BJ (cell line): ENCODE results near the gene NOM1. TPM values are rescaled to one million over a fixed set of nuclear protein-coding genes. Genes with fewer than 3 reads are reported as not detected.

Source experiments
- CTCF ChIA-PET: fragments of 350-600 bp; formaldehyde crosslinking; extraction: SDS; loops from one replicate; lab custom pipeline; 2021; ENCODE audit warnings: antibody characterized with exemption, inconsistent platforms; lab: Yijun Ruan, JAX
- POLR2A ChIA-PET: fragments of 300-600 bp; sonication (Branson Sonifier 250); formaldehyde crosslinking; extraction: SDS; loops from one replicate; lab custom pipeline; 2021; ENCODE audit warnings: antibody characterized with exemption; lab: Charles Lee
- DNase-seq: peaks from one replicate; pipeline ENCODE4 v3.0.0-alpha.2; 2011; ENCODE audit warnings: low read depth
- H3K27me3 ChIP-seq: 2 replicates; pipeline ENCODE4 v1.6.0; 2011; ENCODE audit warnings: low read length; ENCODE audit not compliant: control insufficient read depth, insufficient read depth
- H3K36me3 ChIP-seq: 2 replicates; pipeline ENCODE4 v1.5.1; 2011; ENCODE audit warnings: low read length; ENCODE audit not compliant: control insufficient read depth, insufficient read depth
- H3K4me3 ChIP-seq: 2 replicates; pipeline ENCODE4 v1.5.1; 2011; ENCODE audit warnings: low read depth, mild to moderate bottlenecking, control low read depth, low read length
- polyA plus RNA-seq: library from polyadenylated mRNA; depleted of rRNA; stranded (reverse); fragments of >200 nt; gene quantifications from 2 replicates; pipeline ENCODE4 v1.2.3, GENCODE V29; 2011
- TF ChIP-seq, protein P1 (sequence below): IDR thresholded peaks from 2 replicates; pipeline ENCODE4 v1.5.1; 2011; ENCODE audit warnings: low read depth, mild to moderate bottlenecking, control low read depth, inconsistent platforms, low read length, moderate library complexity; ENCODE audit not compliant: insufficient read depth

Gene NOM1
- polyA plus RNA-seq, 1 experiment, result 8.0 TPM

DNA sequence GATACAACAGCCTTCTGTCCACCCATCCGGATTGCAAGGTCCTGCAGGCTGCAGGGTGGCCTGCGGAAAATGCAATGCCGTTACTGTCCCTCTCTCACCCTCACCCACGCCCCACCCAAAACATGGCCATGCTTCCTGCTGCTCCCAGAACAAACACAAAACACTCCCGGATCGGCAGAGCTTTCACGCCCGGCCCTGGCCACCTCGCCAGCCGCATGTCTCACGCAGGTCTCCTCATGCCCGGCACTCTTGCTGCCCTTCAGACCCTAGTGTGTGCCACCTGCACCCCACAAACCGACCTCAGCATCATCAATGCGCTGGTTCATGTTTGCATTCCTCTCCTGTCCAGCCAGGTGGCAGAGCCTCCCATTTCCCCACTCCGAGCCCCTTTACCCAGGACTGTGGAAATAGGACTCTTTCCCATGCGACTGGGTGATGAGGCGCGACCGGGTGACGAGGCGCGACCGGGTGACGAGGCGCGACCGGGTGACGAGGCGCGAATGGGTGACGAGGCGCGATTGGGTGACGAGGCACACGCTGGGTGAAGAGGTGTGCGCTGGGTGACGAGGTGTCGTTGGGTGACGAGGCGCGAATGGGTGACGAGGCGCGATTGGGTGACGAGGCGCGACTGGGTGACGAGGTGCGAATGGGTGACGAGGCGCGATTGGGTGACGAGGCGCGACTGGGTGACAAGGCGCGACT lies 8.9 kb upstream of the NOM1 start:
- H3K36me3 ChIP-seq, result no peaks in the 10 kb centered on the region
- ChIA-PET POLR2A (no interaction called here), CTCF (interaction anchor here (1.2 kb wide), 1 partner anchor 9 kb away, joined by 3 read pairs; the partner anchor contains the start of gene NOM1)
- TF ChIP-seq, protein P1, sequence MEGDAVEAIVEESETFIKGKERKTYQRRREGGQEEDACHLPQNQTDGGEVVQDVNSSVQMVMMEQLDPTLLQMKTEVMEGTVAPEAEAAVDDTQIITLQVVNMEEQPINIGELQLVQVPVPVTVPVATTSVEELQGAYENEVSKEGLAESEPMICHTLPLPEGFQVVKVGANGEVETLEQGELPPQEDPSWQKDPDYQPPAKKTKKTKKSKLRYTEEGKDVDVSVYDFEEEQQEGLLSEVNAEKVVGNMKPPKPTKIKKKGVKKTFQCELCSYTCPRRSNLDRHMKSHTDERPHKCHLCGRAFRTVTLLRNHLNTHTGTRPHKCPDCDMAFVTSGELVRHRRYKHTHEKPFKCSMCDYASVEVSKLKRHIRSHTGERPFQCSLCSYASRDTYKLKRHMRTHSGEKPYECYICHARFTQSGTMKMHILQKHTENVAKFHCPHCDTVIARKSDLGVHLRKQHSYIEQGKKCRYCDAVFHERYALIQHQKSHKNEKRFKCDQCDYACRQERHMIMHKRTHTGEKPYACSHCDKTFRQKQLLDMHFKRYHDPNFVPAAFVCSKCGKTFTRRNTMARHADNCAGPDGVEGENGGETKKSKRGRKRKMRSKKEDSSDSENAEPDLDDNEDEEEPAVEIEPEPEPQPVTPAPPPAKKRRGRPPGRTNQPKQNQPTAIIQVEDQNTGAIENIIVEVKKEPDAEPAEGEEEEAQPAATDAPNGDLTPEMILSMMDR, result no peak
- no peak overlapping the region for H3K4me3 ChIP-seq
- peaks cover 18% of the 10 kb centered on the region for H3K27me3 ChIP-seq
- no peak for DNase-seq

DNA sequence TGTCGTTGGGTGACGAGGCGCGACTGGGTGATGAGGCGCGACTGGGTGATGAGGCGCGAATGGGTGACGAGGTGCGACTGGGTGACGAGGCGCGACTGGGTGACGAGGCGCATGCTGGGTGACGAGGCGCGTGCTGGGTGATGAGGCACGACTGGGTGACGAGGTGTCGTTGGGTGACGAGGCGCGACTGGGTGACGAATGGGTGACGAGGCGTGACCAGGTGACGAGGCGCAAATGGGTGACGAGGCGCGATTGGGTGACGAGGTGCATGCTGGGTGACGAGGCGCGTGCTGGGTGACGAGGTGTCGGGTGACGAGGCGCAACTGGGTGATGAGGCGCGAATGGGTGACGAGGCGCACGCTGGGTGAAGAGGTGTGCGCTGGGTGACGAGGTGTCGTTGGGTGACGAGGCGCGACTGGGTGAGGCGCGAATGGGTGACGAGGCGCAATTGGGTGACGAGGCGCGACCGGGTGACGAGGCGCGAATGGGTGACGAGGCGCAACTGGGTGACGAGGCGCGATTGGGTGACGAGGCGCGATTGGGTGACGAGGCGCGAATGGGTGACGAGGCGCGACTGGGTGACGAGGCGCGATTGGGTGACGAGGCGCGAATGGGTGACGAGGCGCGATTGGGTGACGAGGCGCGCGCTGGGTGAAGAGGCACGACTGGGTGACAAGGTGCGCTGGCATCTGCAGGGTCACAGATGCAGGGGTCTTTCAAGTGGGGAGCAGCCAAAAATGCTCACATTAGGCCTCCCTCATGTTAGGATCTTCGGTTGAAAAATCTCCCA lies 7.9 kb upstream of the NOM1 start:
- Histone ChIP-seq H3K27me3 (peaks cover 18% of the 10 kb centered on the region), H3K36me3 (no peaks in the 10 kb centered on the region), H3K4me3 (no peak overlapping the region)
- DNase-seq, result no peak
- ChIA-PET CTCF (no interaction called here), POLR2A (no interaction called here)
- TF ChIP-seq, protein P1, result no peak

DNA sequence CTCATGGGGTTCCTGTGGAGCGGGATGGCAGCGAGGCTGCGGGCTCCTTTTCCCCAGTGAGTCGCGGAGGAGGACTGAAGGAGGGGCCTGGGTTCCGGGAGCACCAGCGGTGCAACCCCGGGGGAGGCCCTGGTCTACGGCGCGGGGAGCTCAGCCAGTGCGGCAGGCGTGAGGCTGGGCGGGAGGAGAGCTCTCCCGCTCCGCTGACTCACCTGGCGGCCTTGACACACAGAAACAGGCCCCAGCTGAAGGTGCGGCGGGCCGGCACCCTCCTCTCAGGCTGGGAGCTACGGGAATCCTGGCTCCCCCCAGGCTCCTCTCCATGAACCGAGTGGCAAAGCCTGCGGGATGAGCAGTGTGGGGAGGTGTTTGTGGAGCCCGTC lies 6.8 kb upstream of the NOM1 start:
- Histone ChIP-seq H3K36me3 (no peaks in the 10 kb centered on the region), H3K27me3 (peaks cover 18% of the 10 kb centered on the region), H3K4me3 (no peak overlapping the region)
- no peak for DNase-seq
- ChIA-PET POLR2A (no interaction called here), CTCF (interaction anchor here (1.2 kb wide), 1 partner anchor 13 kb away, joined by 3 read pairs; no protein-coding TSS in a partner anchor)
- TF ChIP-seq, protein P1, result no peak

DNA sequence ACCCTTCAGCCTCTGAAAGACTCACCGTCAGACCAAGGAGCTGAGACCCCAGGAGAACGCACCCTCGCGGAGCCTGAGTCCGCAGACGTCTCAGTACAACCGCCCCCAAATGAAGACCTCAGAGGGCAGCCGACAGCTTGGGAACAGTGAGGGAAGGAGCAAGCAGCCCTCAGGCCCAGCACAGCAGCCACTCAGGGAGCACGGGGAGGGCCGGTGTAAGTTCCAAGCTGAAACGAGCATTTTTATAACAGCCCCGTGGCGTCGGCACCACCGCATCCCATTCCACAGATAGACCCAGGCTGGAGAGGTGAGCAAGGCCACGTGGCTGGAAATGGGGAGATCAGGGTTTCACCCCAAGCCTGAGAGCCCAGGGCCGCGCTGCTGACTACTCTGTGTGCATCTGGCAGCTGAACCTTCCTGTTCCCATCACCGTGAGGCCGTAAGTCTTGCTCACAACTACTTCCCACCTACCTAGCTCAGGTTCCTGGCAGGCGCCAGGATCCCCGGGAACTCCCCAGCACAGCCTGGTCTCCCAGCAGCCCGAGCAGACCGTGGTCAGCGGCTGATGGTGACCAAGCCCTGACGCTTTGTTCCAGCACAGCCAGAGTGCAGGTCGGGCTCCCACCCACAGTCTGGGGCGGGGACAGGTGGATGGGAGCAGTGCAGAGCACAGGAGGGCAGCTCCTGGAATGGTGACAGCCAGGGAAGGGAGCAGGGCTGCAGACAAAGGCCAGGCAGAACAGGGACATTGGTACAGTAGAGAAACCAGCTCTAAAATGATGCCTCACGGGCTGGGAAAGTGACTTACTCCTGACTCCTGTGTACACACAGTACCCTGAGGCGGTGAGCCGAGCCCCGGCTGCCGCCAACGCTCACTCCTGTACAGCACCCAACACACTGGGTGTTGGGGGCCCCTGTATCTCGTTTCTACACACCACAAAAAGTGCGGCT lies 6.1 kb upstream of the NOM1 start:
- TF ChIP-seq, protein P1, result no peak
- H3K4me3 ChIP-seq, result no peak overlapping the region
- no peaks in the 10 kb centered on the region for H3K36me3 ChIP-seq
- ChIA-PET CTCF (interaction anchor here (1.2 kb wide), 1 partner anchor 14 kb away, joined by 3 read pairs; no protein-coding TSS in a partner anchor), POLR2A (no interaction called here)
- peaks cover 18% of the 10 kb centered on the region for H3K27me3 ChIP-seq
- no peak for DNase-seq
